ENCODE results near the gene SNTG2.

The SNTG2 gene

DNA sequence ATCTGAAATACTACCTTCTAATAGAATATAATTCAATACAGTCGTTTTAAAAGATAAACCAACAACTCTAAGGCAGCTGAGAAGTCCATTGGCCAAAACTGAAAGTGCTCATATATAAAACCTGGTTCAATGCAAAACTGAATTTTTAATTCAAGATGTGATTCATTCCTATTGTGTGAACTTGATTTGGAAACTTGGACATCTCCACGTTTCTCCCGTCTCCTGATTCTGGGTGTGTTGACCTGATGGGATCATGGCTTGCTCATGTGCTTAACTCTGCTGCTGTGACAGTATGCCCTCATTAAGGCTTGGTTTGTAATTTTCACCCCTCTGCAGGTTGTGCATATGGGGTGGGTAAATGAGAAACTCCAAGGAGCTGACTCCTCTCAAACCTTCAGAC lies 296.3 kb downstream of the SNTG2 start:
- no peaks in the 10 kb centered on the region for H3F3A ChIP-seq (ENCODE audit: low read depth)
- H3K9me3 ChIP-seq (ENCODE audit: insufficient read depth, low read depth, low read length), result no peaks in the 10 kb centered on the region
- no peak overlapping the region for H3K4me2 ChIP-seq (ENCODE audit: low read depth, low read length, poor library complexity, severe bottlenecking)
- no peak overlapping the region for H3K4me3 ChIP-seq (ENCODE audit: low read length, poor library complexity, severe bottlenecking)
- no peaks in the 10 kb centered on the region for H3K9me2 ChIP-seq (replicated peaks; ENCODE audit: low read depth, low read length)
- peaks cover 4% of the 10 kb centered on the region for H3K4me1 ChIP-seq (ENCODE audit: insufficient read depth, low read length, poor library complexity, severe bottlenecking)
- H2AFZ ChIP-seq (ENCODE audit: low read length), result no peak overlapping the region
- H3K79me2 ChIP-seq (ENCODE audit: insufficient read depth, low read length), result no peaks in the 10 kb centered on the region
- H3K36me3 ChIP-seq (ENCODE audit: insufficient read depth, low read length), result no peaks in the 10 kb centered on the region
- H3K27me3 ChIP-seq (ENCODE audit: insufficient read depth, low read length, poor library complexity, severe bottlenecking), result no peaks in the 10 kb centered on the region
- TF ChIP-seq EZH2phosphoT487 (IDR thresholded peaks at IDR 0.05; ENCODE audit: borderline replicate concordance), result no peak
- TF ChIP-seq, protein P1, sequence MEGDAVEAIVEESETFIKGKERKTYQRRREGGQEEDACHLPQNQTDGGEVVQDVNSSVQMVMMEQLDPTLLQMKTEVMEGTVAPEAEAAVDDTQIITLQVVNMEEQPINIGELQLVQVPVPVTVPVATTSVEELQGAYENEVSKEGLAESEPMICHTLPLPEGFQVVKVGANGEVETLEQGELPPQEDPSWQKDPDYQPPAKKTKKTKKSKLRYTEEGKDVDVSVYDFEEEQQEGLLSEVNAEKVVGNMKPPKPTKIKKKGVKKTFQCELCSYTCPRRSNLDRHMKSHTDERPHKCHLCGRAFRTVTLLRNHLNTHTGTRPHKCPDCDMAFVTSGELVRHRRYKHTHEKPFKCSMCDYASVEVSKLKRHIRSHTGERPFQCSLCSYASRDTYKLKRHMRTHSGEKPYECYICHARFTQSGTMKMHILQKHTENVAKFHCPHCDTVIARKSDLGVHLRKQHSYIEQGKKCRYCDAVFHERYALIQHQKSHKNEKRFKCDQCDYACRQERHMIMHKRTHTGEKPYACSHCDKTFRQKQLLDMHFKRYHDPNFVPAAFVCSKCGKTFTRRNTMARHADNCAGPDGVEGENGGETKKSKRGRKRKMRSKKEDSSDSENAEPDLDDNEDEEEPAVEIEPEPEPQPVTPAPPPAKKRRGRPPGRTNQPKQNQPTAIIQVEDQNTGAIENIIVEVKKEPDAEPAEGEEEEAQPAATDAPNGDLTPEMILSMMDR (conservative IDR thresholded peaks at IDR 0.05; ENCODE audit: low read length), result no peak
- no peak overlapping the region for H3K9ac ChIP-seq (ENCODE audit: low read depth, low read length, poor library complexity, severe bottlenecking)
- no peaks in the 10 kb centered on the region for H4K20me1 ChIP-seq (ENCODE audit: insufficient read depth, low read length, poor library complexity, severe bottlenecking)

DNA sequence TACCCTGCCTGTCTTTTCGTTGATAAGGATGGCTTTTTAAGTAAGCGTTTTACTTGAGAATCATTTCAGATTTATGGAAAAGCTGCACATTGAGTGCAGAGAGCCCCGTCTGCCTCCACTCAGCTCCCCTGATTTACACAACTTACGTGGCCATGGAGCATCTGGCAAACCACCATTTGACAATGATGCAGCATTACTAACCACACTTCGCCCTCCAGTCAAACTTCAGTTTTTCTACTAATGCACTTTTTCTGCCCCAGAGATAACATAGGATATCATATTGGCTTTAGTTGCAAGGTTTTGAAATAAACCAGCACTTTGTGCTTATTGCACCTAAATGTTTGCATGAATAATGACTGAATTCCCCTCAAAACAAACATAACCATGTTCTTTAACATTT lies 297.5 kb downstream of the SNTG2 start:
- H3F3A ChIP-seq (ENCODE audit: low read depth), result no peaks in the 10 kb centered on the region
- H3K27me3 ChIP-seq (ENCODE audit: insufficient read depth, low read length, poor library complexity, severe bottlenecking), result no peaks in the 10 kb centered on the region
- no peaks in the 10 kb centered on the region for H4K20me1 ChIP-seq (ENCODE audit: insufficient read depth, low read length, poor library complexity, severe bottlenecking)
- TF ChIP-seq, protein P1 (conservative IDR thresholded peaks at IDR 0.05; ENCODE audit: low read length), result no peak
- no peak for TF ChIP-seq EZH2phosphoT487 (IDR thresholded peaks at IDR 0.05; ENCODE audit: borderline replicate concordance)
- H3K4me1 ChIP-seq (ENCODE audit: insufficient read depth, low read length, poor library complexity, severe bottlenecking), result peaks cover 4% of the 10 kb centered on the region
- no peak overlapping the region for H3K4me2 ChIP-seq (ENCODE audit: low read depth, low read length, poor library complexity, severe bottlenecking)
- H3K9me2 ChIP-seq (replicated peaks; ENCODE audit: low read depth, low read length), result no peaks in the 10 kb centered on the region
- no peak overlapping the region for H3K9ac ChIP-seq (ENCODE audit: low read depth, low read length, poor library complexity, severe bottlenecking)
- H3K9me3 ChIP-seq (ENCODE audit: insufficient read depth, low read depth, low read length), result no peaks in the 10 kb centered on the region
- H2AFZ ChIP-seq (ENCODE audit: low read length), result no peak overlapping the region
- H3K79me2 ChIP-seq (ENCODE audit: insufficient read depth, low read length), result no peaks in the 10 kb centered on the region
- no peak overlapping the region for H3K4me3 ChIP-seq (ENCODE audit: low read length, poor library complexity, severe bottlenecking)
- no peaks in the 10 kb centered on the region for H3K36me3 ChIP-seq (ENCODE audit: insufficient read depth, low read length)

DNA sequence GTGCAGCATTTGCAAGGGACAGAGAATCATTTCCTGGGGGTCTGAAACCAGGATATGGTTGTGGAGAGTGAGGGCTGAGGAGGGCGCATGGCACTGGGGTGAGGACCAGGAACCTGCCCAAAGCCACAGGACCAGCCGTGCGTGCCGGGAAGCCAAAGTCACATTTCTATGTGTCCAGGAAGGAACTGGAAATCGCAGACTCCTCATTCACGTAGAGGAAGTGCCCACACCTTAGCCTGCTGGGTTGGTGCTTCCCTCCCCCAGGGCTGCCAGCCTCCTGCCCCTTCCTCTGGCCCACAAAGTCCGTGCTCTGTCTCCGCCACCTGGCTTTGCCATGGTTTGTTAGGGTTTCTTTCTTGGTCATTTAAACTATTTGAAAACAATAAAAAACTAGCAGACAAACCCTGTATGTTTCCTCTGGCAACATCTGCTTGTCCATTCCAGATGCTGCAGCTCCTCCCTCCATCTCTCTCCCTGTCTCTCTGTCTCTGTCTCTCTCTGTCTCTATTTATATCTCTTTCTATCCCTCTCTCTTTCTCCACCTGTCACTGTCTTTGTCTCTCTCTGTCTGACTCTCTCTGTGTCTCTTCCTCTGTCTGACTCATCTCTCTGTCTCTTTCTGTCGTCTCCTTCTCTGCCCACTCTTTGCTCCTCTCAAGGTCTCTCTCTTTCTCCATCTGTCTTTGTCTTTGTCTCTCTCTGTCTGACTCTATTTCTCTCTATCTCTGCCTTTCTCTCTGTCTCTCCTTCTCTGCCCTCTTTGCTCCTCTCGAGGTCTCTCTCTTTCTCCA lies 299.4 kb downstream of the SNTG2 start:
- no peaks in the 10 kb centered on the region for H3K27me3 ChIP-seq (ENCODE audit: insufficient read depth, low read length, poor library complexity, severe bottlenecking)

More for the DNA sequence above, 299.4 kb downstream of the SNTG2 start:
- no peak overlapping the region for H3K4me3 ChIP-seq (ENCODE audit: low read length, poor library complexity, severe bottlenecking)
- no peaks in the 10 kb centered on the region for H4K20me1 ChIP-seq (ENCODE audit: insufficient read depth, low read length, poor library complexity, severe bottlenecking)
- no peaks in the 10 kb centered on the region for H3K79me2 ChIP-seq (ENCODE audit: insufficient read depth, low read length)
- no peaks in the 10 kb centered on the region for H3F3A ChIP-seq (ENCODE audit: low read depth)
- H3K9ac ChIP-seq (ENCODE audit: low read depth, low read length, poor library complexity, severe bottlenecking), result no peak overlapping the region
- H3K36me3 ChIP-seq (ENCODE audit: insufficient read depth, low read length), result no peaks in the 10 kb centered on the region
- no peaks in the 10 kb centered on the region for H3K9me3 ChIP-seq (ENCODE audit: insufficient read depth, low read depth, low read length)
- H3K4me1 ChIP-seq (ENCODE audit: insufficient read depth, low read length, poor library complexity, severe bottlenecking), result no peaks in the 10 kb centered on the region
- H3K4me2 ChIP-seq (ENCODE audit: low read depth, low read length, poor library complexity, severe bottlenecking), result no peak overlapping the region
- TF ChIP-seq, protein P1 (conservative IDR thresholded peaks at IDR 0.05; ENCODE audit: low read length), result no peak
- TF ChIP-seq EZH2phosphoT487 (IDR thresholded peaks at IDR 0.05; ENCODE audit: borderline replicate concordance), result no peak
- H2AFZ ChIP-seq (ENCODE audit: low read length), result peak overlapping the region; percentile 13; the same call in 1 of the 2 replicates
- H3K9me2 ChIP-seq (replicated peaks; ENCODE audit: low read depth, low read length), result no peaks in the 10 kb centered on the region
